GM19372 (cell line): ENCODE data around the gene WNK1.
"Not testable (repeated sequence)": the region's sequence is repeated elsewhere in the genome, so short reads cannot be mapped to it uniquely, and the experiment has no call there.

Experiments used
- ATAC-seq: cut with Tn5 transposase; IDR thresholded peaks from one replicate; pipeline ENCODE4 v1.9.1; 2021; ENCODE audit warnings: mild to moderate bottlenecking, low read depth, moderate library complexity; ENCODE audit not compliant: unreplicated experiment

Gene WNK1

DNA sequence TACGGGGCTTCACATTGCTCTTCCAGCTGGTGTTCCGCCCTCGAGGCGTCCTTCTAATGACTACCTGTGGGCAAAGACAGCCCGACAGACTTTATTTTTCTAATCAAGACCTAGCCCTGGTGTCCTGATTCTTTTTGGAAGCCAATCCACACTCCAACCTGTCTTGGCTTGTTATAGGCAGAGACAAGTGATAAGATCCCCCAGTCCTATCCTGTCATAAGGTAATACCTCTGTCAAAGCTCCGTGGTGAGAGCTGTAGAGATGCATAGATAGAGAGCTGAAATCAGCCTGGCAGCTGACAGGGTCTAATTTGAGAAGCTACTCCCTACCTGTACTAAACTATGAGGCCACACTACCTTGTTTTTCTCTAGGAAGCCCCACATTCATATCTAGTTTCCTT lies 11.5 kb upstream of the WNK1 start:
- ATAC-seq: no peak

DNA sequence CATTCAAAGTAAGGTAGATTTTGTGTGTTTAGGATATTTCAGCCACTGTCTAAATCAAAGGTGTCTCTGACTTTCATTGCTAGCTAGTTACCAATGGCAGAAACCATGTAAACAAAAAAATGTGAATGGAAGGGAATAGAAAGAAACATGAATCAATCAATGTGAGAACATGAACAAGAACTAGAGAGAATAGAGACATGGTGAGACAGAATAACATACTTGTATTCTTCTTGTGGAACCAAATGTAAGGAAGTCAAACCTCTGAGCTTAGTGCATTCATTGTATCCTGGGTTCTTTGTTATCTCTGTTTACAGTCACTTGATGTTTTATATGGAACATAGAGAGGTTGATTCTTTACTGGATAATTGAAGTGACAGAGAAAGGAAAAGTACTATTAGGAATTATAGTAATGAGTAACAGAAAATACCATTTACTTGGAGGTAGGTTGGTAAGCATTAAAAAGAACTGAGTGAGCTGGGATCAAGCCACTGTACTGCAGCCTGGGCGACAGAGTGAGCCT lies 2.6 kb upstream of the WNK1 start:
- ATAC-seq: no peak

DNA sequence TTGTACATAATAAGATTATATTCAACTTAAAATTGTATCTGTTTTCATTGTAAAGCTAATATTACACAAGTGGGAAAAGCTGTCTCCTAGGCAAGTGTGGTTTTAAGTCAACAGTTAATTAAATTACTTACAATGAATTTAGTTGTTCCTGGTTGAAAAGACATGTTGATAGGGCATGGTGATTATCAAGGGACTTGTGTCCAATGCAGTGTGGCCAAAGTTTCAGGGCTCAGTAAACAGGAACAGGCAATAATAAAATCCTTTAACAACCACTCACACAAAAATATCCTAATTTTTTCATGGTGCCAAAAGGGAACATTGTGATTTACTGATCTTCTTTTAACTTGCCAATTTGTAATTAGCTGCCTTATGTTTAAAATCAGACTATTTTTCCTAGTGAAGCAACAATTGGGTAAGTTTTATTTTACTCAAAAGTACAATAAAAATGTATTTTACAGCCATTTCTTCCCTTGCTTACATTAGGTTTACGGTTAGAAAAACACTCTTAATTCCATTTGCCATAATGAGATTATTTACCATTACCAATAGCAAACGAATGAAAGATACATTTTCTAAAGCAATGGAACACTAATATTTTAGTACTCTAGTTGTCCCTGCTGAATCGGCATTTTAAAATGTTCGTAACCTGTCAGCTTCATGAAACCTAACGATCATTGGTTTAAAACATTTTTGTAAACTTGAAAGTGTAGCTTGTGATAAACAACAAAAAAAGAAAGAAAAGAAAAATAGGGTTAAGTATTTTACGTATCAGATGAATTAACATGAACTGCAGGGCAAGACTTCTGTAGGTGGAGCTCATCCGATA lies 1.8 kb upstream of the WNK1 start:
- ATAC-seq: no peak

DNA sequence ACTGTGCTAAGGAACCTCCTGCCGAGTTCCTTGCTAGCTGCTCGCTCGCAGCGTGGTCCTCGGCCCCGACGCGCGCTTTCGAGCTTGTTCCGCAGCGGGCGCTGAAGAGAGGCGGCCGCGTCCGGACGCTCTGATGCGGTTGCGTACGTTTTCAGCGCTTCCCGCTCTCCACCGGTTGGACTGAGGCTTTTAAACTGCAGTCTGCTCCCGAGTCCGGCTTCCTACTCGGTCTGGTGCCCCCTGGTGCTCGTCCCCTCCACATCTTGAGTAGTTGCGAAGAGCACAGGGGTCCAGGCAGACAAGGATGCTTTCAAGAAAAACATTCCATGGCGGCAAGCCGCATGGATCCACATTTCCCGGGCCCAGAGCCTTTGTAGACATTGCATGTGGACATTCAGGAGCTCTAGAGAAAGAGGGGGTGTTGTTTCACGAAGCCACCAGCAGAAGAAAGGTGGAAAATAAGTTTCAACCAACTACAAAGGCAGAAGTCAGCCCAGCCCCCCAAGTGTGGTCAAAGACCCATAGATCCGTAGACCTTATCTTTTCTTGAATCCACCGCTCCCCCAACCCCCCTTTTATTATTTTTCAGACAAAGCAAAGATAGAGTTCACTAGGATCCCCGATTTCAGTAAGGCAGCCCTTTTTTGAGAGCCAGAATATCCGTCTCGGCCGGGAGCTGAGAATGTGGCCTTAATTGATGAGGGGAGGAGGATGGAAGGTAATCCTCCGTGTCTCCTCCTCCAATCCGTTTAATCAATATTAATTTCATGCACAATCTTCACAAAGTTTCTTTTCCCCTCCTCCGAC lies 984 bp upstream of the WNK1 start:
- ATAC-seq: peak; percentile 37

DNA sequence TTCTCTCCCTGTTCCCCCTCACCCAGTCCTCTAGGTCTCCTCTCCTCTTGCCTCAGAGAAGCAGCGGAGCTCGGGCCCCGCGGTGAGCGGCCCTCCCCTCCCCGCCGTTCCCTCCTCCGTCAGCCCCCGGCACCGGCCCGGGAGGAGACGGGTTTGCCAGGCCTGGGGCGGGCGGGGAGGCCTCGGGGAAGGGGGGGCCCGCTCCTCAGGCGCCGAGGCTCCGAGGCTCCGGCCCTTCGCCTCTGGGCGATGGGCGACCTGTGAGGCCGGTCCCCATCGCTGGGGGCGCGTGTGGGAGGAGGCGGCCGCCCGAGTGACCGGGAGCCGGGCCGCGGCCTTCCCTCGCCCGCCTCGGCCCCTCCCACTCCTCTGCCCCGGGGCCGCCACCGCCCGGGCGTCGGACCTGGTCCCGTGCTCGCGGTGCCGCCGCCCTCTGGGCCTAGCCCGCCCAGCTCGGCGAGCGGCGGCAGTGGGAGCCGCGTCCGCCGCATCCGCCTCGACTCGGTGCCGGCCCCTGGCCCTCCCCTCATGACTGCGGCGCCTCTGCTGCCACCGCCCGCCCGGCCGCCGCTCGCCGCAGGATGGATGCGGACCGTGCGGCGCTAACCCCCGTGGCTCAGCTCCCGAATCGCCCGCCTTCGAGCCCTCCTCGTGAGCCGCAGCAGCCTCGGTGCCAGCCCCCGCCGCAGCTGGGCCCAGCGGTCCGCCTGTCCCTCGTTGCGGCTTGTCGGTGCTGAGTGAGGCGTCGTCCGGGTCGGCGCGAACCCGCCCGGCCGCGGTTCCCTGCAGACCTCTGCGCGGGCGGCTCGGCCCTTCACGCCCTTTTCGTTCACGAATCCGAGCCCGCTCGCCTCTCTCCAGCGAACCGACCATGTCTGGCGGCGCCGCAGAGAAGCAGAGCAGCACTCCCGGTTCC lies 574 bp downstream of the WNK1 start:
- ATAC-seq: peak; percentile 23

DNA sequence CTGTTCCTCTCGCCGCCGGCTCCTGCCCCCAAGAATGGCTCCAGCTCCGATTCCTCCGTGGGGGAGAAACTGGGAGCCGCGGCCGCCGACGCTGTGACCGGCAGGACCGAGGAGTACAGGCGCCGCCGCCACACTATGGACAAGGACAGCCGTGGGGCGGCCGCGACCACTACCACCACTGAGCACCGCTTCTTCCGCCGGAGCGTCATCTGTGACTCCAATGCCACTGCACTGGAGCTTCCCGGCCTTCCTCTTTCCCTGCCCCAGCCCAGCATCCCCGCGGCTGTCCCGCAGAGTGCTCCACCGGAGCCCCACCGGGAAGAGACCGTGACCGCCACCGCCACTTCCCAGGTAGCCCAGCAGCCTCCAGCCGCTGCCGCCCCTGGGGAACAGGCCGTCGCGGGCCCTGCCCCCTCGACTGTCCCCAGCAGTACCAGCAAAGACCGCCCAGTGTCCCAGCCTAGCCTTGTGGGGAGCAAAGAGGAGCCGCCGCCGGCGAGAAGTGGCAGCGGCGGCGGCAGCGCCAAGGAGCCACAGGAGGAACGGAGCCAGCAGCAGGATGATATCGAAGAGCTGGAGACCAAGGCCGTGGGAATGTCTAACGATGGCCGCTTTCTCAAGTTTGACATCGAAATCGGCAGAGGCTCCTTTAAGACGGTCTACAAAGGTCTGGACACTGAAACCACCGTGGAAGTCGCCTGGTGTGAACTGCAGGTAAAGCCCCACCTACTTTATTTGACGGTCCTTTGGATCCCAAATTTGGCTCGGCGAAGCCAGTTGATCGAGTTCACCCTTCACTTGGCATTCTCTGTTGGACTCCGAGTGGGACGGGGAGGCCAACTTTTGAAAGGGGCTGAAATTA lies 1.5 kb downstream of the WNK1 start:
- ATAC-seq: no peak

DNA sequence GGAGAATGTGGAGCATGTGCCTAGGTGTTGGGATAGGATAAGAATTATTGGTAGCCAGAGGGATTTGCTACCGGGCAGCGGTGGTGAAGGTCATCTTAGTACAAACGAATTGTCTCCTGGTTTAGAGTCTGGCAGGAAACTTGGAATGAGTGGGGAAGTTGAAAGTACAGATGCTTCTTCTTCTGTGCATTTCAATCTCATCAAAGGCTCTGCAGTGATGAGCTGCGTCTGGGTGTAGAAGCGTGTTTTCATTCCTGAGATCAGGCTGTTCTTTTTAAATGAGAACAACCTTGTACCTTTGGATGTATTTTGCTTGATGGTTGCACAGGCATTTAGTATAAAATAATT lies 2.1 kb downstream of the WNK1 start:
- ATAC-seq: no peak

DNA sequence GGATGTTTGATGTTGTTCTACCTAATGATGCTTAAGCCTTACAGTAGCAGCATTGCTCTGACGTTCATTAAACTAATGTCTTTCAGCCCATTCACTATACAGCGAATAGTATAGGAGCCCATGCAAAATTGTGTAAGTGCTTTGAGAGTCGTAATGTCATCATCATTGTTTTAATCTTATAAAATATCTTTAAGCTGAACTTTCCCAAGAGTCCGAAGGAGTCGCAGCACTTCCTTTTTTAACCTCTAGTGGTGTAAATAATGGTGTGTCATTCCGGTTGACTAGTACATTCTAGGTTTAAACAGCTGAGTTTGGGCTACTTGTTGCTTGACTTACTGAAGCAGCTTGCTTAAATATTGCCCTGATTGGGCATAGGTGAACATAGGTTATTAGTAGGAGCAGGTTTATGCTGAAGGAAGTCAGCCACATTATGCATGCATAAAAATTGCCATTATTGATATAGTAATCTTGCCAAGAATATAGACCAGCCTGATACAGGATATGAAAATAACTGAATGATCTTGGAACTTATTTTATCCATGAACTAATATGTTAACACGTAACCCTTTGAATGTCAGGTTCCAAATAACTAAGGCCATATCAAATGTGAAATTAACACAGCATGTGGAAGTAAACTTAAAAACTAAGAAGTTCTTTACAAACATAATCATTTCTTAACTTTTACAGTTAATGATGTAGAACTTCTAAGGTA lies 2.6 kb downstream of the WNK1 start:
- ATAC-seq: no peak

DNA sequence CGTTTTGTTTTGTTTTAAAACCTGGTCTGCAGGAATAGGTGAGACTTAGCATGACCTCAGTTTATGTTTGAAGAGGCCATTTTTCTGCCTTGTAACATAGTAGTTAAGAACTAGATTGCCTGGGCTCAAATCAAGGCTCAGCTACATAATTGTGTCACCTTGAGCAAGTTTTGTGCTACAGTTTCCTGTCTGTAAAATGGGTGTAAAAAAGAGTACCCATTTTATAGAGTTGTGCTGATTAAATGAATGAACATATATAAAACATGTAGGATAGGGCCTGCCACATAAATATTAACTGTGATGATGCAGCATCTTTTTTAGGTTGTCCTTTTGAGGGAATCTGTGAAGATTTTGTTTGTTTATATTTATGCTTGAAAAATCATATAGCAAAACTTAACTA lies 7.2 kb downstream of the WNK1 start:
- no peak for ATAC-seq

DNA sequence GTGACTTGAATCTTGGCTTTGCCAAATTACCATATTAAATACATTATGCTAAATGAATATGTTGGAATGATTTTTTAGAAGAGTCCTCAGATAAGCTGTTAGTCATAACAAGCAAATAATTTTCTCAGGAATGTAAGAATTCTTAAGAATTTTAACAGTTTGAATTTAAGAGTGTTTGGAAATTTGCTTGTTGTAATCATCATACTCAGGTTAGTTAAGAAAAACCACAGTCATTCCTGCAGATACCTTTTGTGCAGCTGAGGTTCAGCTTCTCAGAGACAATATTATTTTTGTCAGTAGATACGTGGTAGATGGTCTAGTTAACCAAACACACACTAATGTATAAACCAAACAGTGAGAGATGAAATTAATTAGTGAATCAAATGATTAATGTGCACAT lies 8.9 kb downstream of the WNK1 start:
- ATAC-seq: no peak

DNA sequence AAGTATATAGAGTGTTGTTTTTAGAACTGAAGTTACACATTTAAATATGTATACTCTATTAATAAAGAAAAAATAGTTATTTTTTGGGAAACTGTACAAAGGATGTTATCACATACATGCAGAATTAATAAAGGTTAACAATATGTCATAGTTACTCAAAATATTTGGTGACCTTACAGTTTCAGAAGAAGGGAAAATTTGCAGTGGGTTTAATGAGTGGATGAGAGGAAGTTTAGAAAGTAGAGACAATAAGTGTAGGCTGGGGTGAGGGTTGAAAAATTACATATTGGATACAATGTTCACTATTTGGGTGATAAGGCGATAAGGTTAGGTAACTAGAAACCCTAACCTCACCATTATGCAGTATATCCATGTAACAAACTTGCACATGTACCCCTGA lies 13.5 kb downstream of the WNK1 start:
- no peak for ATAC-seq

DNA sequence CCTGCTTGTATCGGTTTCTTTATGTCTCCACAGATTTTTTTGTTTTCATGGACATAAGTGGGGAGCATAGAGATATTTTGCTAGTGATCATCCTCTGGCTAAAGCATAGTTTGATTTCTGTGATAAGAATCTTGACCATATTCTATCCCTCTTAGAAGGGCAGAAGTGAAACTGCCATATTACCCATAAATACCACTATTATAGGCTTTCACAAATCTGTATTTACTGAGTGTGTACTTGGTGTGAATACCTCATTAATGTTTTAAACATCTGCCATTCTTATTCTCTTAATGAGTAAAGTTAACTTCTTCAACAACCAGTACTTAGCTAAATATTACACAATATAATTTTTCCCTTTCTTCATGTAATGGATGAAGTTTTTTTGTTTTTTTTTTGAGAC lies 16.1 kb downstream of the WNK1 start:
- no peak for ATAC-seq

DNA sequence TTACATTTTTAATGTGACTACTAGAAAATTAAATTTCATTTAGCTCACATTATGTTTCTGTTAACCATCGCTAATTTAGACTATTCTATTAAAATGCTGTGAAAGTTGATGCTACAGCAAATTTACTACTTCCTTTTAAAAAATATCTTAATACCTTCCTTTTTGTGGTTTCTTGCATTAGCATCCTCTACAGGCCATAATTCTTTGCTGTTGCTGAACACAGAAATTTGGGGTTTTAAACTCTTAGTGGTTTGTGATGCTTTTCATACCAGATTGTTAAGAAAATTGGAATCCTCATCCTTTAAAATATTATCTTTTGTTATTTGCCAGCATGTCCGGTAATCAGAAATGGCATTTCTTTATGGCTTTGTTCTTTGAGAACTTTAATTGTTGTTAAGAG lies 18.1 kb downstream of the WNK1 start:
- ATAC-seq: no peak

DNA sequence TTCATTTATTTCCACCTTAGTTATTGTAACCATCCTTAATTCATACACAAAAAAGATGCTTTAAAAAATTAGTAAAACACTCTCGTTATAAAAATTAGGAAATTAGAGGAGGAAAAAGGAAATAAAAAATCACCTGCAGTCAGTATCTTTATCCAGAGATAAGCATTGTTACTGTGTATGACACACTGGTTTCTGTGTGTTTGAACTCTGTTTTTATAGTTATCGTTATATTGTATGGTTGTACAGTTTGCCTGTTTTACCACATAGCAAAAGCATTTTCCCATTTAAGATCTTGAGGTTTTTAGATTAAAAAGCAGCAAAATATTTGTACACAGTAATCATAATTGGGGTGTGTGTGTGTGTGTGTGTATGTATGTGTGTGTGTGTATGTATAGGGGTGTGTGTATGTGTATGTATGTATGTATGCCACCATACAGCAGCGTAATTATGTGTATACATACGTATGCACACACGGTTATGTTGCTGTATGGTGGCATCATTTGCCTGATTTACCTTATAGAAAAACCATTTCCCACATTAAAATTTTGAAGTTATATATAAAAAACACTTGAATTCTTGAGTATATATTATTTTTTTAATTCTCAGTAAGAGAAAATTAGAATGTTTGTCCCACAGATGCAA lies 19.8 kb downstream of the WNK1 start:
- no peak for ATAC-seq

DNA sequence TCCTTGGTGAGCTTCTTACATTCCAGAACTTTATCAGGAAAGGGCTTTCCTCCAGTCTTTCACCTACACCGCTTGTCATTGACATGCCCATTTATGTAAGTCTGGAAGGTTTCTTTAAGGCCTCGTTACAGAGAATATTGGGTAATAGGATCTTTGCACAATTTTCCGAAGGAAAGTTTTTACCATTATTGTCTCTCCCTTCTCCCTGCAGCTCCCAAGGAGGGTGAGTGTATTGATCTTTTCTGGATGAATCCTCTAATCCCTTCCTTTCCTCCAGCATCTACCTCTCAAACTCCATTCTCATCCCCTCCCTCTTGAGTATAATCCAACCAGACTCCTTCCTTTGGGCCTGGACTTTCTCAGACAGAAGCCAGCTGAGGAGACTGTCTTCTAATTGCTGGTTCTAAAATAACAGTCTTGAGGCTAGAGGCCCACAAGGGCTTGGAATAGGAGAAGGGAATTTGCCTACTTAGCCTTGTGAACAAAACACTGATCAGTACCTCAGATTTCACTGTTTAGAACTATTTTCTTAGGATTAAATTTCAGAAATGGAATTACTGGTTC lies 21.8 kb downstream of the WNK1 start:
- ATAC-seq: no peak

DNA sequence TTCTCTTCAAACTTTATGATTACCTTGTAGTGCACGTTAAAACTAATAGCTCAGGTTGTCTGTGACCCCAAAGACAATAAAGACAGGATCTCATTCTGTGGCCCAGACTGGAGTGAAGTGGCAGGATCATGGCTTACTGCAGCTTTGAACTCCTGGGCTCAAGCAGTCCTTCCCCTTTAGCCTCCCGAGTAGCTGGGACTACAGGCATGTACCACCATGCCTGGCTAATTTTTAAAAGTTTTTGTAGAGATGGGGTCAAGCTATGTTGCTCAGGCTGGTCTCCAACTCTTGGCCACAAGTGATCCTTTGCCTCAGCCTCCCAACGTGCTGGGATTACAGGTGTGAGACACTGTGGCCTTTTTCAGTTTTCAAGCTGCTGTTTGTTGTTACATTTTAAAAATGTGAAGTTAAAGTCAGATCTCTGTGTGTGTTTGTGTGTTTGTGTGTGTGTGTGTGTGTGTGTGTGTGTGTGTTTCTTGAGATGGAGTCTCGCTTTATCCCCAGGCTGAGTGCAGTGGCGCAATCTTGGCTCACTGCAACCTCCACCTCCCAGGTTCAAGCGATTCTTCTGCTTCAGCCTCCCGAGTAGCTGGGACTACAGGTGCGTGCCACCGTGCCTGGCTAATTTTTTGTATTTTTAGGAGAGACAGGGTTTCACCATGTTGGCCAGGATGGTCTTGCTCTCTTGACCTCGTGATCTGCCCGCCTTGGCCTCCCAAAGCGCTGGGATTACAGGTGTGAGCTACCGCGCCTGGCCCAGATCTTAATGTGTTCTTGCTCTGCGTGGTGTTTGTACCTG lies 23.8 kb downstream of the WNK1 start:
- not testable (repeated sequence) for ATAC-seq

DNA sequence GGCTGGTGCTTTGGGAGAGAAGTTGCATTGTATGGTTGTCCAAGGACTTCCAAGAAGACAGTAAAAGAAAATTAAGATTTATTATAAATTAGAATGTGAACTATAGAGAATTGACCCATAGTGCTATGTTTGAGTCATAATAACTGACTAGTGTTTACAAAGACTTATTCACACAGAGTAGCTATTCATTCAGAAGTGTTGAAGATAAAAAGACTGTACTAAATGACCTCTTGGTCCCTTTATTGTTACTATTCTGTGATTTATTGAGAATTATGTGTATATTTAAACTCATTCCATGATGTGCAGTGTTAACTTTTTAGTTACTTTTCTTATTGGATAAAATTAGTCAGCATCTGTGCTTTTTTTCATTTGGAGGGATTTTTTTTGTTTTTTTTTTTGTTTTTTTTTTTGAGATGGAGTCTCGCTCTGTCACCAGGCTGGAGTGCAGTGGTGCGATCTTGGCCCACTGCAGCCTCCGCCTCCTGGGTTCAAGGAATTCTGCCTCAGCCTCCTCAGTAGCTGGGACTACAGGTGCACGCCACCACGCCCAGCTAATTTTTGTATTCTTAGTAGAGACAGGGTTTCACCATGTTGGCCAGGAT lies 24.5 kb downstream of the WNK1 start:
- not testable (repeated sequence) for ATAC-seq
